GM21360 (cell line): ENCODE results near the gene FGFR2.

Source experiments
- ATAC-seq: cut with Tn5 transposase; IDR thresholded peaks from one replicate; pipeline ENCODE4 v1.9.1; 2021; ENCODE audit warnings: mild to moderate bottlenecking, moderate library complexity; ENCODE audit not compliant: unreplicated experiment

FGFR2 gene

GRCh38 chr10:121459622-121460453 lies 138.4 kb downstream of the FGFR2 start:
- no peak for ATAC-seq

- ATAC-seq, result no peak
Measured at GRCh38 chr10:121459279-121459621, 139.0 kb downstream of the FGFR2 start.

GRCh38 chr10:121457729-121458128 lies 140.5 kb downstream of the FGFR2 start:
- no peak for ATAC-seq

GRCh38 chr10:121455377-121455776 lies 142.9 kb downstream of the FGFR2 start:
- ATAC-seq, result no peak

- no peak for ATAC-seq
Measured at GRCh38 chr10:121454781-121455180, 143.5 kb downstream of the FGFR2 start.

- no peak for ATAC-seq
Measured at GRCh38 chr10:121453160-121453559, 145.1 kb downstream of the FGFR2 start.

- no peak for ATAC-seq
Measured at GRCh38 chr10:121452581-121452980, 145.7 kb downstream of the FGFR2 start.

- no peak for ATAC-seq
Measured at GRCh38 chr10:121450247-121450646, 148.0 kb downstream of the FGFR2 start.

GRCh38 chr10:121449482-121449924 lies 148.7 kb downstream of the FGFR2 start:
- no peak for ATAC-seq

GRCh38 chr10:121448766-121449421 lies 149.3 kb downstream of the FGFR2 start:
- ATAC-seq, result no peak

- ATAC-seq, result no peak
Measured at GRCh38 chr10:121444520-121445165, 153.6 kb downstream of the FGFR2 start.

GRCh38 chr10:121442086-121442935 lies 155.9 kb downstream of the FGFR2 start:
- ATAC-seq, result no peak

- ATAC-seq, result no peak
Measured at GRCh38 chr10:121440461-121440860, 157.8 kb downstream of the FGFR2 start.

GRCh38 chr10:121438333-121438732 lies 159.9 kb downstream of the FGFR2 start:
- ATAC-seq, result no peak

GRCh38 chr10:121437596-121437995 lies 160.6 kb downstream of the FGFR2 start:
- ATAC-seq, result no peak

- ATAC-seq, result no peak
Measured at GRCh38 chr10:121436630-121437341, 161.5 kb downstream of the FGFR2 start.

- no peak for ATAC-seq
Measured at GRCh38 chr10:121436281-121436629, 162.0 kb downstream of the FGFR2 start.

- no peak for ATAC-seq
Measured at GRCh38 chr10:121435099-121435875, 163.0 kb downstream of the FGFR2 start.

- no peak for ATAC-seq
Measured at GRCh38 chr10:121433965-121434364, 164.3 kb downstream of the FGFR2 start.

- ATAC-seq, result no peak
Measured at GRCh38 chr10:121428867-121429266, 169.4 kb downstream of the FGFR2 start.
